ENCODE measurements around the gene OLFML1. TPM values are rescaled to one million over a fixed set of nuclear protein-coding genes. Genes with fewer than 3 reads are reported as not detected.

OLFML1 gene
- total RNA-seq, 1 experiment from 2014 or later: not detected

GRCh38 chr11:7488681-7489080 lies 3.4 kb downstream of the OLFML1 start:
- Histone ChIP-seq H3K79me2 (ENCODE audit: insufficient read depth, low read length) (no peaks in the 10 kb centered on the region), H2BK15ac (ENCODE audit: low read depth, low read length) (no peak overlapping the region), H3T11ph (ENCODE audit: low read length) (no peak overlapping the region), H4K20me1 (ENCODE audit: control insufficient read depth, insufficient read depth, insufficient read length) (no peaks in the 10 kb centered on the region), H3K4me2 (ENCODE audit: insufficient read depth, insufficient read length, low read length) (no peak overlapping the region), H3K27me3 (ENCODE audit: insufficient read depth, low read length) (no peaks in the 10 kb centered on the region), H2AK5ac (ENCODE audit: insufficient read length, low read length) (no peak overlapping the region), H3K4ac (ENCODE audit: low read depth, low read length) (no peak overlapping the region), H3K27ac (ENCODE audit: insufficient read length, low read depth, low read length) (no peak overlapping the region), H3K4me1 (ENCODE audit: insufficient read depth, low read length) (peaks cover 3% of the 10 kb centered on the region; the same call in 1 of the 2 replicates), H3K79me1 (ENCODE audit: insufficient read depth, low read depth, low read length, poor library complexity, severe bottlenecking) (no peaks in the 10 kb centered on the region), H4K91ac (ENCODE audit: insufficient read length, low read depth, low read length) (no peak overlapping the region), H3K56ac (ENCODE audit: insufficient read length, low read depth, low read length) (no peak overlapping the region), H3K23me2 (ENCODE audit: insufficient read length, low read depth, low read length, poor library complexity, severe bottlenecking) (no peaks in the 10 kb centered on the region), H3K9ac (ENCODE audit: extremely low read depth, insufficient read length, low read length) (no peak overlapping the region), H3K18ac (ENCODE audit: insufficient read length, low read depth, low read length) (no peak overlapping the region), H2BK120ac (ENCODE audit: low read depth, low read length, poor library complexity, severe bottlenecking) (no peak overlapping the region), H3K23ac (ENCODE audit: insufficient read length, low read depth, low read length) (no peak overlapping the region), H2AFZ (ENCODE audit: low read length) (no peak overlapping the region), H2BK20ac (ENCODE audit: low read depth, low read length, poor library complexity, severe bottlenecking) (no peak overlapping the region), H4K8ac (replicated peaks; ENCODE audit: insufficient read length, low read depth, low read length) (no peak overlapping the region), H3K14ac (ENCODE audit: insufficient read depth, low read length) (no peak overlapping the region), H2BK12ac (ENCODE audit: insufficient read length, low read depth, low read length) (no peak overlapping the region), H4K5ac (ENCODE audit: insufficient read length, low read depth, low read length) (no peak overlapping the region), H2BK5ac (ENCODE audit: insufficient read length, low read length) (no peak overlapping the region), H3K9me3 (ENCODE audit: control insufficient read depth, low read depth, low read length) (no peaks in the 10 kb centered on the region)
- DNase-seq: no peak
- no peak overlapping the region for H3K4me3 Mint-ChIP-seq
- WGBS (ENCODE audit: extremely low coverage, insufficient read length, low lambda C conversion rate): no CpG with 5 or more reads among the region's 1 CpG
- peaks cover 25 to 34% of the 10 kb centered on the region in 2 experiments for H3K4me1 Mint-ChIP-seq
- H3K9me3 Mint-ChIP-seq: no peaks in the 10 kb centered on the region
- TF ChIP-seq CTCF (conservative IDR thresholded peaks at IDR 0.05): no peak
- no peak overlapping the region for H3K27ac Mint-ChIP-seq
- H3K27me3 Mint-ChIP-seq (ENCODE audit: low read depth): no peaks in the 10 kb centered on the region
- H3K36me3 Mint-ChIP-seq (ENCODE audit: insufficient read depth in 1 of 3, low read depth in 3 of 3): no peaks in the 10 kb centered on the region
